Measurements from ENCODE around the gene TMEM158.

Gene TMEM158

GRCh38 chr3:45226206-45226915 is at the start of gene TMEM158:
TSS of gene TMEM158 (minus strand) at chr3:45226287. CDS start at chr3:45226027, 260 bp downstream.
- peak; percentile 80 to 85 for ATAC-seq

GRCh38 chr3:45275006-45275704 is 49.1 kb upstream of the TMEM158 start:
- ATAC-seq: no peak

DNA sequence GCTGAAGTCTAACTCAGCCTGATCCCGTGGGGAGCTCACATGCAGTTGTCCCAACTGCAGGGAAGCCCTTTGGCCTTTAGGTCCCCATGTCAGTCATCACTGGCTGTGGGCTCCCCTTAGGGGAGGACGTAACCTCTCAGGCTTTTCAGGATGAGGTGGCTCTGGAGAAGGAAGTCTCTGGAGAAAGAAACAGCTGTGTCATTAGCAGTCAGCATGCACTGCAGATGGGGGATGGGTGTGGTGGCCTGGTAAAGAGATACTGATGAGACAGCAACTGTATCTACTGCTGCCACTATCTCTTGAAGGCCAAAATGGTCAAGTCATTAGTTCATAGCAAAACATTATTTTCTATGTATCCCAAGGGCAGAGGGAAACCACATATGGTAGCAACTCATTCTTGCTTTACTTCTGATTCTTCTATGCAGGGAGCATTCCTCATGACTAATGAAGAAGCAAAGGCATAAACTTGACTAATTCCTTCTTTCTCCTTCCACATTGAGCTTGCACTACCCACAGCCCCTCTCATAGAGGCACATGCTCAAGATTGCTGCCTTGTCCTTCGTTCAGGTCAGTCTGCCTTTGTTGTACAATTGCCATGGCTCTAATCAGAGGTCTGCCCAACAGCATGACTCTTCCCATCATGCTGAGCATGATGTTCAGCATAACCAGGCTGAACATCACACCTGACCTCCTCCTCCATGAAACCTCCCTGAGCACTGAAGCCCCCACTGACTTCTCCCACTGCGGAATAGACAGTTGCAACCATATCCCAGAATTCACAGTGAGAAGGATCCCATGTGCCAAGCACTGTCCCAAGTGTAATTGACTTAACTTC is 47.8 kb upstream of the TMEM158 start:
- ATAC-seq: no peak

DNA sequence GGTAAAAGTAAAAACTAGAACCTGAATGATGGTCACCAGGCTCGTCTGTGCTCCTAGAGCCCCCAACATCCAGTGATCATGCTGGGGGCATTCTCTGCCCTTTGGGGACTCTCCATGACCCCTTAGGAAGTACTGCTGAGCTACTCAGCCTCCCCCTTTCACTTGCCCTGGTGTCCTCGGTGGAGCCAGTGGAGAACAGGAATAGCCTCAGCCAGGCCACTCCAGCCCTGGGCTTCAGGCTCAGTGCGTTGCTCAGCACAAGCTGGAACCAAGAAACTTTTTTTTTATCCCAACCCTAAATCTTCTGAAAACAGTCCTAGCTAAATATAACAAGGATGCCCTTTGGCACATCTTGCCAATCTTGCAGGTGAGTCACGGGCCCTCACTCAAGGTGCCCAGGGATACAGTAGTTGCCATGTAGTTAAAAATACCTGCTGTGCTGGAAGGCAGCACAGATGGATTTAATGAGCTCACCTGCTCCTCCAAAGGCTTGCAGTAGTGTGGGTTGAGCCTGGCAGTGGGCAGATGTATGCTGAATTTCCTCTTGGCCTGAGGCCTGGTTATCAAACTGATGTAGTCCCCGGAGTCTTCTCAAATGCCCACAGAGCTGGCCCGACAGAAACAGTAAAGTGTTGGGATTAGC is 46.9 kb upstream of the TMEM158 start:
- ATAC-seq: no peak

DNA sequence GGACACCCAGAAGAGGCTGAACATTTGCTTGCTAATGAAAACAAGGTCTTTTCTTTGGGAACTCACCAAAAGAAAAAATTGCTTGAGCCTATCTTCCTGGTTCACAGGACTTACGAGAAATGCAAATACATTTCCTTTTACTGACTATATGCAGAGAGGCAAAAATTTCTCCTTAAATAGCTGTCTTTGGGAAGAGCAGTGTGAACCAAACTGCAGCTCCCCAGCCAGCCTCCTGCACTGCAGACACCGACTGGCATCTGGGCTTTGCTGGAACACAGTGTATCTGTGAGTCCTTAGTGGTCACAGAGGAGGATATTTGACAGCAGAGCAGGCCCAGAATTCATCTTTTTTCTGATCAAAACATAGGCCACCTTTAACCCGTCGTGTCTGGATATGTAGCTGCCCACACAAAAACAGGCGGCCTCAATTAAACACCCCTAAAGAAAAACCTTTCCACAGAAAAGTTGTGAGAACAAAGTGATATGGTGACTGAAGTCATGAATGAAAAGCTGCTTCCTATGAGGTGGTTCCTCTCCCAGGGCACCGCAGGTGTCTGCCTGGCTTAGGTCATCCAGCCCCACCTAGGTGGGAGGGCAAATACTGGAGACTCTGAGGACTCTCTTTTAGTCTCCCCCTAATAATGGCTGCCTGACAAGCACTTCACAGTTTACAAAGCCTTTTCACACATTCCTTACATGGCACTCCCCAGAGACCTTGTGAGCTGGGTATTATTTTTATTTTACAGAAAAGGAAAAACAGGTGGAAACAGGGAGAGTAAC is 46.1 kb upstream of the TMEM158 start:
- ATAC-seq: no peak

DNA sequence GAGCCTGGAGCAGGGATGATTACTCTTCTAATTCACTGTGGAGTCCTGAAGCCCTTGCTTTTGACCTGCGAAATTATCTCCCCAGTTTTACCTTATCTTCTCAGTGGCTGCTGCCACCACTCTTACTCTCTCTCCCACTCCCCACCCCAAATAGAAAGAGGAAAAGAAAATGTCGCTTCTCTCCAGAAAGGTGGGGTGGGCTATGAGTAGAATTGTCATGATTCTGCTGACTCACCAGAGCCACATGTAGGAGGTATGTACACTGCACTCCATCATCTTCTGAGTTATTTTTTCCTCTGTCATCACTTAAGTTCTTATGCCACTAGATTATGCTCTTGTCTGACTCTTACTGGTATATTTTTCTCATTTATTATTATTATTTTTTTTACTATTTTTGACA is 43.9 kb upstream of the TMEM158 start:
- ATAC-seq: no peak

- no peak for ATAC-seq
Measured at GRCh38 chr3:45267097-45267496, 41.0 kb upstream of the TMEM158 start.

- no peak for ATAC-seq
Measured at GRCh38 chr3:45261333-45262110, 35.4 kb upstream of the TMEM158 start.

GRCh38 chr3:45259133-45259532 is 33.0 kb upstream of the TMEM158 start:
- ATAC-seq: no peak

GRCh38 chr3:45258317-45258716 is 32.2 kb upstream of the TMEM158 start:
- ATAC-seq: no peak

GRCh38 chr3:45253316-45253715 is 27.2 kb upstream of the TMEM158 start:
- ATAC-seq: no peak

DNA sequence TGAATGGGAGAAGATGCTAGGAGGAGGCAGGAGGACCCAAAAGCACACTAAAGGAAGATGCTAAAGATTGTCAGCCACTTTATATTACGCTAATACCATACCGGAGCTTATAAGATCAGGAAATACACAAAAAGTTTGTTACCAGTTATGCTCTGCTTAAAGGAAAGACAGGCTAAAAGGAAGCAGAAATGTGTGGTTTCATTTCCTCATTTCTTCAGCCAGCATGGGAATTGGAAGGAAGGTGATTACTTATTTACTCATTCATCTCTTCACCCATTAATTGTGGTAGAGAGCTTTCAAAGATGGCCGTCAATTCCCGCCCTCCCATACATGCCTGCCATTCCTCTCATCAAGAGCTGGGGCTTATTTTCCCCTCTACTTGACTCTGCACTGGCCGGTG is 26.7 kb upstream of the TMEM158 start:
- ATAC-seq: no peak

- ATAC-seq: no peak
Measured at GRCh38 chr3:45249391-45249790, 23.3 kb upstream of the TMEM158 start.

- ATAC-seq: no peak
Measured at GRCh38 chr3:45246241-45246640, 20.2 kb upstream of the TMEM158 start.

GRCh38 chr3:45244356-45244755 is 18.3 kb upstream of the TMEM158 start:
- ATAC-seq: no peak

DNA sequence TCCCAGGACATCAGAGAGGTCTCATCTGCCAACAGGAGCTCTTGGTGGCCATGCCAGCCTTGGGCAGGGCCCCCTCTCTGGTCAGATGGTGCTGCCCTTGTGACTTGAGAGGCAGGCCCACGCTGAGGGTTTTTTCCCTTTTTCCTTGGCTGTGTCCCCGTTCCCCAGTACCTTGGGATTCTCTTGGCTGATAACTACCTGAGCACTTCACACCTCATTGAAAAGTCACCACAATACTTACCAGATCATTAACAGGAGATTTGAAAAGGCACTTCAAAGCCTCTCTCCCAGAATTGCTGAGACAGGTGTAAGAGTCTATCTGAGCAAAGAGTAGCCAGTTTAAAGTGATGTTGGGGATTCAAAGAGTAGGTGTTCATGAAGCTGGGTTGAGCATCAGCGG is 15.1 kb upstream of the TMEM158 start:
- no peak for ATAC-seq

GRCh38 chr3:45240292-45240691 is 14.2 kb upstream of the TMEM158 start:
- ATAC-seq: no peak

DNA sequence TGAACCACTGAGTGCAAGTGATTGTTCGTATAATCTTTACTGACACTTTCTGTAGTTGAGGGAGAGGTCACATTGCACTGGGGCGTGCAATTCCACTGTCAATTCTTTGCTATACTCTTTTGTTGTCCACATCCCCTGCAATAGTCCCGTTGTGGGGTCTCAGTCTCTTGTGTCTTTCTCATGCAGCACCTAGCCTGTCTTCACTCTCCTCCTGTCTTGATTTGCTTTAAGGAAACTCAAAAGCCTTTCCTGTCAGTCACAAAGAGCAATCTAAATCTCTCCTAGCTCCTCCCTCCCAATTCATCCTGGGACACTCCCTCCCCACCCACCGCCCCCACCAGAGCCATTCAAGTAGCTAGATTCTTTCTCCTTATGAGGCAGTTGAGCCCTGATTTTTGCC is 13.2 kb upstream of the TMEM158 start:
- ATAC-seq: no peak

GRCh38 chr3:45236964-45237363 is 10.9 kb upstream of the TMEM158 start:
- ATAC-seq: no peak

DNA sequence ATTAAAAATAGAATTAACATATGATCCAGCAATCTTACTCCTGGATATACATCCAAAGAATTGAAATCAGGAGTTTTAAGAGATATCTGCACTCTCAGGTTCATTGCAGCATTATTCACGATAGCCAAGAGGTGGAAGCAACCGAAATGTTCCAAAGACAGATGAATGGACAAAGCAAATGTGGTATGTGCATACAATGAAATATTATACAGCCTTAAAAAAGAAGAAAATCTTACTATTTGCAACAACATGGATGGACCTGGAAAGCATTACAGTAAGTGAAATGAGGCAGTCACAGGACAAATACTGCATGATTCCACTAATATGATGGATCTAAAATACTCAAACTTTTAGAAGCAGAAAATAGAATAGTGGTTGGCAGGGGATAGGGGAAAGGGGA is 9.3 kb upstream of the TMEM158 start:
- ATAC-seq: no peak

DNA sequence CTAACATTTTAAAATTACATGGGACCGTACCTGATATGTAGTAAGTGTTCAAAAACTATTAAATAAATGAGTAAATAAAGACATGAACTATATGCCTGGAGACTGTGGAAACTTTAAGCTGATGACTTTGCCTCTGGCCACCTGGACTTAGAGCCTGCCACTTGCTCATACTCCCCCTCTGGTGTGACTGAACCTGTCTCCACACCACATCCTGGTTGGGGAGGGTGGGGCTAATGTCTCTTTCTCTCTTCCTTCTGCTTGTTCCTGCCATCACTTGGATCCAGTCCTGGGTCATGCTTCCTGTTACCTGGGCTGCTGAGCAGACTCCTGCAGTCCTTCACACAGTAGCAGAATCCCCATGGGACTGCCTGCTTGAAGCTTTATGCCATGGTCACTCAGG is 8.2 kb upstream of the TMEM158 start:
- no peak for ATAC-seq
